Middle frontal gyrus (tissue), 1 donor: ENCODE measurements around the gene TXNDC11.

Experiments
- DNase-seq: peaks from one replicate; pipeline ENCODE4 v3.0.0-alpha.2; 2015; ENCODE audit warnings: low spot score; ENCODE audit errors: extremely low spot score

TXNDC11 gene

DNA sequence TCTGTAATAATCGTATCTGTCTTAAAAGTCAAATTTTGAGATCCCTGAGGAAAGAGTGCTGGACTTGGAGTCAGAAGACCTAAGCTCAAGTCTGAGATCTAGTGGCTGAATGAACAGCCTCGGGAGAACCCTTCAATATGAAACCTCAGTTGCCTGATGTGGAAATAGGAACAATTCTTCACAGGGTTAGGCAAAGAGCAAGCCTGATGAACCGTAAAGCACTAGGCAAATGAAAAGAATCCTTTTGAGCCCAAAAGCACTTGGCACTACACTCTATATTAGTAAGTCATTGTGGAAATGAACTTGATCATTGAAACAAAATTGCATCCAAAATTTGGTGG lies 20.2 kb downstream of the TXNDC11 start:
- DNase-seq = no peak

DNA sequence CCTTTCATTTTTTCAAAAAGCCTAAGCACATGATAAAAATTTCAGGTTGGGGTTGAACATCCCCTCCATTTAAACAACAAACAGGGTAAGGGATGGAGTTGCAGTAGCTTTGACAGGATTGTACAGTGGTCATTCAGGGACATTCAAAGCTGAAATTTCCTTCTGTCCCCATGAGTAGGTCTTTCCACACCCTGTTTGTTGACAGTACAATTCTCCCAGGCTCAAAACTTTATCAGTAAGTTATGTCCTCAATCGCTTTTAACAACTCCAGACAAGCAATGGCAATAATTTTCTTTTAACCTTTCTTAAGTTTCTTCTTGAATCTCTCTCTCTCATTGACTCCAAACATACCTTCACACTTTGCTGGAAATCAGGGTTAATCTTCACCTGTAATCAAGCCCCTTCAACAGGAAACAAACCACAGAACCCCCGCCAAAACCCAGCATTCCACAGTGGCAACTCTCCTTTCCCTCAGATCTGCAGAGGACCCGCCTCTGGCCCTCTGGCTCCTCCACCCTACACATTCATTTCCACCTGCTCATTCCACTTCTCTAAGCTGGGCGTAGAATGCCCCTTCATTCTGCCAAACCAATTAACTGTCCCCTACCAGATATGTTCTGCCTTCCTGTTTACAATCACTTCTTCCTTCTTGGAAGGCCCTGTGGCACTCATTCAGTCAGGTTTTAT lies 20.7 kb downstream of the TXNDC11 start:
- DNase-seq = no peak

DNA sequence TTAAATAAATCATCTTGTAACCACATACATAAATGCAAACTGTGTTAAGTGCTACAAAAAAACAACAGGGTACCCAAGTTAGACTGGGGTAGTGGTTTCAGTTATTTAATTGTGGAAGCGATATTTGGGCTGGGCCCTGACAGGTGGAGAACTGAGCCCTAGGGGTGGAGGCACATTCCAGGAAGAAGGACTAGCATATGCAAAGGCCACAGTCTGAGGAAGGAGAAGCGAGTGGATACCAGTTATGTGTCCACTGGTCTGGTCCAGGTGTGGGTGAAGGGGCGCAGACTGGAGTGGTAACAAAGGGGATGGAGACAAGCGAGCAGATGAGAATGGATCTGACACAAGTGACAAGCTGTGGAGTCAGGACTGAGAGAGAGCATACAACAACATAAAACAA lies 22.9 kb downstream of the TXNDC11 start:
- DNase-seq = no peak

DNA sequence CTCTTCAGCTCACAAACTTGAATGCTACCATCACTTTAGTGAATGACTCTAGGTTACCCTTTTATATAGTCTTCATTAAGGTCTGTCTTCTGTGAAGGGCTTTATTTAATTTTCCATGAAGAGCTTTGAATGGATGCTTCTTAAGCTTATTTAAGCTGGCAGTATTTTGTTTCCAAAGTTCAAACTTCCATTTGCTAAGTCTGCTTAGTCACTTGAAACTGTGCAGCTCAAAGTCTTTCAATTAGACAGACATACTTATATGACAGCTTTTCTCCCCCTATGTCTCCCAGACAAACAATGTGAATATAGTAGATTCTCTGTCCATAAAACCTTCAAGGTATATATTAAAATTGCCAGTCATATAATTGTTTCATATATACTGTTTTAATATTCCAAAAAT lies 23.5 kb downstream of the TXNDC11 start:
- DNase-seq = no peak

DNA sequence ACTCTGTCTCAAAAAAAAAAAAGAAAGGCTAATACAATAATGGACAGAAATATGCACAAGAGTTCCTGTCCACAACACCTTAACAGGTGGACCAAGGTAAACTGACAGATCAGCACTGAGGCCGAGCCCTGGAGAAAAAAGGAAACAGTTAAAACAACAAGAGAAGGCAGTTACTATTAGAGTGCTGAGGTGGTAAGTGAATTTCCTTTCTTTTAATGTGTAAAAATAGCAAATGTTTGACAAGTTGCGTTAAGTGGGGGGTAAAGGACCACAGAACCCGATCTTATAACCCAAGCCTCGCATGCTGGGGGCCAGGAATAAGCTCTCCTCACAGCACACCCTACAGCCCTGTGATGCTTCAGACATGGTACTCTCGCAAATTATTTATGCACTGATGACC lies 24.8 kb downstream of the TXNDC11 start:
- no peak for DNase-seq

DNA sequence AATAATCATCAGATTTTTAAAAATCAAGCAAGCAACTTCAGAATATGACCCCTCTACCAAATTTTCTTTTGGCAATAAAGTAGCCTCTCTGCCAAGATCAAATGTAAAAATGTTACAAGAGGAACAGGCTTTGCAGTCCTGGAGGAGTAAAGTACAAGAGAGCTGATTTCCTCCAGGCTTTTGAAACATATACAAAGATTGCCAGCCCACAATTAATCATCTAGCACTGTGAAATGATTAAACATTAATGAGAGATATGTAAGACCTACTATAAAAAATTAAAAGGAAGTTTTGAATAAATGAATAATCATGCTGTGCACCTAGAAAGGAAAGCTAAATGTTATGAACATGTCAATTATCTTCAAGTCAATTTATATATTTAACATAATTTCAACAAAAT lies 26.3 kb downstream of the TXNDC11 start:
- DNase-seq = no peak

DNA sequence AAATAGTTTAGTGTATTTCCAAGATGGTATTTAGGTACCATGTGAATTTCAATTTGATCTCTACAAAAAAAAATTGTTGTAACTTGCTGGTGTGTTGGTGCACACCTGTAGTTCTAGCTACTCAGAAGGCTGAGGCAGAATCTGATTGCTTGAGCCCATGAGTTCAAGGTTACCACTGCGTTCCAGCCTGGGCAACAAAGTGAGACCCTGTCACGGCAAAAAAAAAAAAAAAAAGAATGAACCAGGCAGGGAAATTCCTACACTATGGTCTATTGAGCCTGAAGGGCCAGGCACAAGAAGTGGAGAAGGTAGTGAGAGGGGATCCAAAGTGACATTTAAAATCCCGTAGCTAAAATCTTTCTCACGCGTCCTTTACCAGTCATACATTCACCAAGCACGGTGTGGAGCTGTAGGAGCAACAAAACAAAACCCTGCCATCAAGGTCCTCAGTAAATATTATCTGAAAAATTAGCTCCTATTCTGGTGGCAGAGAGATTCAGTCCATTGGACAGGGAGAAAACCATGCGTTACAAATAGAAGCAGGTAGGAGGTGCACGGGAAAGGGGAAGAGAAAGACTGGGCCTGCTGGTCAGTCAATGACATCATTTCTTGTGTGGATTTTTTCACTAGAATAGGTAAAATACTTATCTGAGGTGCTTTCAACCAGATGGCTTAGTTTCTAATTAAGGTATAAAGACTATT lies 27.3 kb downstream of the TXNDC11 start:
- DNase-seq = no peak

DNA sequence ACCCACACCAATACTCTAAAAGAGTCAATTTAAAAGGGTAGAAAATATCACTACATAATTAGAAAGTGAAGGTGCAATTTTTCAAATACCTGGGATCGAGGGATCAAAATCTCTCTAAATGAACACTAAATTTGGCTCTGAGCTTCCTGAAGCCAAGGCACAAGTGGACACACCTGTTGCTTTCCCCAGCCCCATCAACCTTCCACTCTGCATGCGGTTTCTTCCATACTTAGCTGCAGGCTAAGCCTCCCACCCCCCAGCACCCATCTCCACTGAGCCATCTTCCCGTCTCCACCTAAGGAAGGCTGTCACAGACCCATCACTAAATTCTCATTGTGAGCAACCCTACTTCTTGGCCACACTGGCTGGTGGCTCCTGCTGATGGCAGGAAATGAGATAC lies 30.5 kb downstream of the TXNDC11 start:
- no peak for DNase-seq

DNA sequence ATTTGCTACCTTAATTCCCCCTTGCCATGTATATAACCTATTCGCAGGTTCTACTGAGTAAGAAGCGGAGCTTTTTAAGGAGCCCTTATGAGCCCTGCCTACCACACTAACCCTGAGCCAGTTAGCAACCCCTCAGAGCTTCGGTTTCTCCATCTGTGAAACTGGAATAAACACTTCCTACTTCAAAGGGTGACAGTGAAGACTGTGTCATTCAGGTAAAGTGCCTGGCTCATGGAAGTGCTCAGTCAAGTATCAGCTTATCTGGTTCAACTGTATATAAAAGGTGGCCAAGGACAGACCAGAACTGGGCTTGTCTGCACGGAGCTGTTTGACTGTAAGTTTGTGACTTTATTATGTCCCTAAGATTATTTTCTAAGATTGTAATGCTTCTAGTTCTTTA lies 31.0 kb downstream of the TXNDC11 start:
- DNase-seq = no peak

DNA sequence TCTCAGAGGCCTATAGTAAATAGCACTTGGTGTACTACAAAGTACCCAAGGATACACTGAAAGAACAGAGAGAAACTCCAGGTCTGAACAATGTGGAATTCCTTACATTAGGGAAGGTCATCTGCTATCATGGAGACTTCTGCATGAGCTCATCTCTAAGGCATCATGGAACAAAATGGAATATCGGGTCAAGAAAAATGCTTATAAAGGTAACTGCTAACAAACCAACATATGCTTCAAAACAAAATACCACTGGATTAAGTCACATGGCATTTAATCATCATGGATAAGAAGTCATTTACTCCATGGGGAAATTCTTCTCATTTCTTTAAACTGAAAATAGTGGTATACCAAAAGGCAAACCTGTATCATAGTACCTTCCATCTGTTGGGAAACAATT lies 34.2 kb downstream of the TXNDC11 start:
- no peak for DNase-seq

DNA sequence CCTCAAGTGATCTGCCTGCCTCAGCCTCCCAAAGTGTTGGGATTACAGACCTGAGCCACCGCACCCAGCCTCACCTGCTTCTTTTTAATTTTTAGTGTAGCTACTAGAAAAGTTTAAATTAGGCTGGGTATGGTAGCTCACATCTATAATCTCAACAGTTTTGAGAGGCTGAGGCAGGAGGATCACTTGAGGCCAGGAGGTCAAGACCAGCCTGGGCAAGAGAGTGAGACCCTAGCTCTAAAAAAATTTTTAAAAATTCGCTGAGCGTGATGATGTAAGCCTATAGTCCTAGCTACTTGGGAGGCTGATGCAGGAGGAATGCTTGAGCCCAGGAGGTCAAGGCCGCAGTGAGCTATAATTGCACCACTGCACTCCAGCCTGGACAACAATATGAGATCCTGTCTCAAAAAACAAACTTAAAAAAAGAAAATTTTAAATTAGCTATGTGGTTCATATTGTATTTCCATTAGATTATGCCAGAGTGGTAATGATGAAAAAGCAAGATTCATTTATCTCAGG lies 34.9 kb downstream of the TXNDC11 start:
- no peak for DNase-seq

DNA sequence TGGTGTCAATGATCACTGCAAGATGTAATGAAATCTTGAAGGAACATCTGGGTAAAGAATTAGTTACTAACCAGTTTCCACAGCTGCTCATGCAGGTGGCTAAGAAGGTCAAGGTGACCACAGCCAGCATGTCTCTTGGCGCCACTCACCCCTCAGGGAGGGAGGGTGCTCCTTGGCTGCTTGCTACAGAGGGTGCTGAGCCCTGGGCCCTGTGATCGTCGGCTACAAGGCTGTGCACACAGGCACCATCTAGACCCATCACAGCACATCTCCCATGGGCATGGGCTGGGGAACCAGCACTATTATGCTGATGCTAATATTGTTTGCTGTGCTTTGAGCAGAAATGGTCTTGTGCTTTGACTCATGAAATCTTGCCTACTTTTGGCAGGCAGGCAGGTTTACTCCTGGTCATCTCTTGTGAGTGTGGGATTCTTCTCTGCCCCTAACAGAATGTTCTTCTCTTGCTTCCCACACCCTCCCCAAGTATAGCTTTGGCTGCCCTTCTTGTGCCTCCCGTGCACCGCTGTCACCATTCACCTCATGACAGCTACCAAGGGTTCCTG lies 36.4 kb downstream of the TXNDC11 start:
- DNase-seq = no peak

DNA sequence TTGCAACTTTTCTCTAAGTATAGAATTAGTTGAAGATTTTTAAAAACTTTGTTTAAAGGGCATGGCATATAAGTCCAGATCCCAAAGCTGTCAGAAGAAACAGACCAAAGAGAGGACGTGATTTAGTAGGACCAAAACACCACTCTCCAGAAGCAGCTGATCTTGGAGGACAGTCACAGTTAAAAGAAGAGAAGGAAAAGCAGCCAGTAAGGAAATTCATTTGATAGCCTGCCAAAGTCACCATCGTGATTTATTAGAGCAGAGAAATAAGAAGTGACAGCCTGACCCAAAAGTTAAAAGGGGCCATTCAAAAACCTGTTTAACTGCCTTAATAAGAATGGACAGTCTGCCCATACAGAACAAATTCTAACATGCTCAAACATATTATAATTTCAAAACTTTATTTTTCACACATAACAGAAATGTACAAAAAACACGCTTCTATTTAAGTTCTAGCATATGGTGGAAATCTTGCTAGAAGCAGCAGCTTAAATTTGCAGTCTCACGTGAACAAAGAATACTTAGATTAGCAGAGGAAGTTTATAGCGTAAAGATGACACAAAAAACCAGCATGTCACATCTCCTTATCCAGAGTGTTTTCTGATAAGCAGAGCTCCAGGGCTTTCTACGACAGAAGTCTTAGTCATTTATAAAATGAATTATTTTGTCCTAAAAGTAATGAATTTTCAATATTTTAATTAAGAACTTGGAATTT lies 37.2 kb downstream of the TXNDC11 start:
- no peak for DNase-seq

DNA sequence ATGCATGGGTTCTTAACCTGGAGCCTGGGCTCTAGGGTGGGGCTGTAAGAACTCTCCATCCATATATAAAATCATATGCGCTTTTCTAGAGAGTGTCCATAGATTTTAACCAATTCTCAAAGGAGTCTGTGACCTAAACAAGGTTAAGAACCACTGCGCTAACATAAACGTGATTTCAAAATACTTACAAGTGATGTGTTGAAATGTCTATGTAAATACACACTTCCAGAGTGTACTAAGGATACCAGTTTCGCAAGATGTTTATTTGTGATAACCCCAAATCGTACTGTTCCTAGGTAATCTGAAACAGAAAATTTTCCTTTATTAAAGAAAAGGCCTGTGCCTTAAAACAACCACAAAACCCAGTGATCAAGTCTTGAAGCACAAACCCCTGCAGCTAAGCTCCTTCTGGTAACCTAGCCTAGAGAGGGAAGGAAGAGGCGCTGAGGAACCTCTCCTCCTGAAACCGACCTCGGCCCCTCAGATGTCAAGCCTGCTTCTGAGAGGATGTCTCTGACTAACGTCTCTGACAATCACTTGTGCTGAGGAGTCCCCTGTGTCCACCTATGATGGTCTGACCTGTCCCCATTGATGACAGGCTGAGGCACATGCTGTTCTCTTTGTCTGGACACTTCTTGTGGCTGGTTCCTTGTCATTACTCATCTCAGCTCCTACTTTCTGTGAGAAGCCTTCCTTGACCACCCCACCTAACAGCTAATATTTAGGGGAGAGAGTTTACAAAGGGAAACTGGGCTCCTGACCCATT lies 42.2 kb downstream of the TXNDC11 start:
- DNase-seq = no peak

DNA sequence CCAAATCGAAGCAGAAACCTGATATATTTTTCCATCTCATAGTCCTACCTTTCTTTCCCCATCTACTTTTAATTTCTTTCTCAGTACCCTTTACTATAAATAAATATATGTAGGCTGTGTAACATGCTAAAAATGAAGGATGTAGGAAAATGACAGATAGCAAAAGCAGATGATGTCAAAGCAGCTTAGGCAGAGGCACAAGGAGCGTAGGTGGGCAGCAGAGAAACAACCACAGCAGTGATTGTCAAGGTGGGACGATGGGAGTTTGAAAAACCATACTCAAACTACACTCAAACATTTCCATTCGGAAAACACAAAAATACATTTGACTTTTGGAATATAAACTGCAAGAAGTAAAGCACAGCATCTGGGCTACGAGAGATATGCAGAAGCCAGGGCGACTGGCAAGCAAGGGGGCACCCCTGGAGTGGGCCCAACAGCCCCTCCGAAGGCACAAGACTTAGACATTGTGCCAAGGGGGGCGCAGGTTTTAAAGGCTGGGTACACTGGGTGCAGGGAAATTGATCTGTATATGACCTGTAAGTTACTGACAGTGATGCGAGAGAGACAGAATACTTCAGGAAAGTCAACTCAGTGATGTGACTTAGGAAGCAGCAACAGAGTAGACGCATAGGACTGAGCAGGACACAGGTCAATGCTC lies 43.3 kb downstream of the TXNDC11 start:
- no peak for DNase-seq

DNA sequence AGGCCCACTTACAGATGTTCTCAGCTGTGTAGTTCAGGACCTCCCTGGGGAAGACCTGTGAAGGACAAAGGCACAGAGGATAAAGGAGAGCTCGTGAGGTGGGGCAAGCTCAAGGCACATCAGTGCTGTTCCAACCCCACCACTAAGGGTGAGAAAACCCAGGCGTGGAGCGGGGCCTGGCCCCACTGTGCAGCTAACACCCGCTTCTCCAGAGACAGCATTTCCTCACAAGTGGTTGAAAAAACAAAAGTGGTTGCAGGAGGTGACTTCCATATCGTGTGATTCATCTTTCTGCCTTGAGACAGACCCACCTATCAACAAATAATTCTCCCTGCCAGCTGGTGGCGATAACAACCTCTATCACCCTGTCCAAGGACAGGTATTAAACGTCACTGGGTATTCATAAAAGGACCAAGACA lies 44.4 kb downstream of the TXNDC11 start:
- DNase-seq = no peak

DNA sequence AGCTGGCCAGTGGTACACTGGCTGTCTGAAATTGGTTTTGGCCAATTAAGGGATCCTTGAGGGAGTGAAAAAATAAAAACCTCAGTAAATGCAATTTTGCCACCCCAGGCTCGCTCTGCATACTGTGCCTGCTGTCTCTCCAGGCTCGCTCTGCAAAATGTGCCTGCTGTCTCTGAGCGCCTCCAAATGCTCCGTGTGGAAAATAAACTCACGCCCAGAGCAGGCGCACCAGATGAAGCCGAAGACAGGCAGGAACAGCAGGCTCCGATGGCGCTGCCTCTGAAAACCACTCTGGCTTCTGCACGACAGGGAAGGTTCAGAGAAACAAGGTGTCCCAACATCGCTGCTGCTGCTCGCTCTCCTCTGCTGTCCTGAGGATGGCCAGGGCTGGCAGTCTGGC lies 45.3 kb downstream of the TXNDC11 start:
- peak; percentile 35 for DNase-seq

DNA sequence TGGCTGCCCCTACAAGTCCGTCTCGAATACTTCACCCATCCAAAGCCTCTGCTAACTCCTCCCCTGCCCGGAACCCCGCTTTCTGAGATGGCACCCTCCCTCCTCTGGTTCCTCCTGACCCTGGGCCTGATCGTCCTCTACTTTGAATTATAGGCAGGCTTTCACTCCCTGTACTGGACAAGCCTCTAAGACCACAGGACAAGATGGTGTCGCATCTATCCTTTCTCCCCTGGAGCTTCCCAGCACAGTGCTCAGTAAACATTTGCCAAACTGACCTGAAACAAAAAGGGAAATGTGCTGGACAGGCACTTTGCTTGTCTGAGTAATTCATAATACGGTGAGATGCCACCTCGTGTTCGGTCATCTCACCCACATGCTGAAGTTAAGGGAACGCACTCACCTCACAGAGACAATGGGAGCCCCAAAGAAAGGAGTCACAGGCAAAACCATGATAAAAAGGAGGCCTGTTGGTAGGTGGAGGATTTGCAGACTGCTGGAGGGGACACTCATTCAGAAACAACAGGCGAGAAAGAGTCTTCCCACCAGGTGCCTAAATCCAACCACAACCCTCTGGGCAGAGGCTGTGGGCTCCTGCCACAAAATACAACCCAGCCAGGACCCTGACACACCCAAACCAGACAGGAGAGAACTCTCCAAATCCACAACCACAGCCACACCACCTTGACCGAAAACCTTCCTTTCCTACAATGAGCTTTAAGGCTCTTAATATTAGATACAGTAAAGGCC lies 46.2 kb downstream of the TXNDC11 start:
- no peak for DNase-seq

DNA sequence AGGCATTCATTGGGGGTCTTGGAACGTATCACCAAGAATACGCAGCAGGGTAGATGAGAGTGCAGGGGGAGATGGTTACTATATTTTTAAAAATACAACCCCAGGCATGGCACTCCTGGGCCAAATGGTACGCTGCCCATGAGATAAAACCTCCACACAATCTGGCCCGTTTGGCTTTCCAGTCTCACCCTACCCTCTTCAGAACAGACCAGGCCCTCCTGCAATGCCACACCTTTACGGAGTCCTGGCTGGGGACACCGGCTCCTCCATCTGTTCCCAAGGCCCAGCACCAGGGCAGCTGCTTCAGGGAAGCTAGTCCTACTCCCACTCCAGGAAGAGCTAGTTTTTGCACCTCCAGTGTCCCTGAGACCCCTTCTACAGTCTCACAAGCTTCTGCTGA lies 50.0 kb downstream of the TXNDC11 start:
- no peak for DNase-seq

DNA sequence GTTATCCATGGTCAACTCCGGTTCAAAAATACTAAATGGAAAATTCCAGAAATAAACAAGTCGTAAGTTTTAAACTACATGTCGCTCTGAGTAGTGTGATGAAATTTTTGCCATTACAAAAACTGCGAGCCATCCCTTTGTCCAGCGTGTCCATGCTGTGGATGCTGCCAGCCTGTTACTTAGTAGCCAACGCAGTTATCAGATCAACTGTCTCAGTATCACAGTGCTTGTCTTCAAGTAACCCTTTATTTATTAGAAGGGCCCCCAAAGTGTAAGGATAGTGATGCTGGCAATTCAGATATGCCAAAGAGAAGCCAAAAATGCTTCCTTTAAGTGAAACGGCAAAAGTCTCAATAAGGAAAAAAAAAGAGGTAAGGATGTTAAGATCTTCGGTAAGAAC lies 50.5 kb downstream of the TXNDC11 start:
- DNase-seq = no peak
